Caco-2 (cell line): Measurements from ENCODE around the gene ANKRD40. TPM values are rescaled to one million over a fixed set of nuclear protein-coding genes. Genes with fewer than 3 reads are reported as not detected.
A peak's percentile ranks its signal among the peaks of the same experiment; 100 is the strongest.

Experiments used
- BruUV-seq: library from RNA; stranded (reverse); fragments of 400-500 nt; replicated peaks from 2 replicates; lab custom pipeline; 2021; lab: Mats Ljungman, UMichigan
- CTCF ChIA-PET: fragments of 300-600 bp; sonication (Branson Sonifier 250); formaldehyde crosslinking; loops from one replicate; lab custom pipeline; 2022; ENCODE audit warnings: antibody characterized with exemption; lab: Charles Lee
- POLR2A ChIA-PET: fragments of 300-600 bp; sonication (Branson Sonifier 250); formaldehyde crosslinking; loops from one replicate; lab custom pipeline; 2022; ENCODE audit warnings: antibody characterized with exemption; lab: Charles Lee
- DNase-seq, 2 experiments: peaks; one replicate each; pipeline versions ENCODE4 v3.0.0 to v3.0.0-alpha.2; 2020 to 2022
- H3K27me3 ChIP-seq: replicated peaks from 2 replicates; pipeline ENCODE4 v1.6.0; 2011; ENCODE audit warnings: low read length; ENCODE audit not compliant: control insufficient read depth, insufficient read depth
- H3K36me3 ChIP-seq: 2 replicates; pipeline ENCODE4 v1.5.1; 2011; ENCODE audit warnings: low read length; ENCODE audit not compliant: control insufficient read depth, insufficient read depth
- H3K4me1 ChIP-seq: fragments of 250-450 bp; sonication (Bioruptor Pico); 2 replicates; pipeline ENCODE4 v1.5.1; 2020; ENCODE audit warnings: mild to moderate bottlenecking
- H3K4me3 ChIP-seq: 2 replicates; pipeline ENCODE4 v1.5.1; 2011; ENCODE audit warnings: low read depth, mild to moderate bottlenecking, control low read depth, low read length
- H3K9me3 ChIP-seq: fragments of 250-450 bp; sonication (Bioruptor Pico); 2 replicates; pipeline ENCODE4 v1.5.1; 2020; ENCODE audit warnings: mild to moderate bottlenecking, moderate library complexity
- H3K27ac Mint-ChIP-seq: one replicate; pipeline ENCODE4 v1.8.0; 2022; ENCODE audit warnings: mixed read lengths; ENCODE audit not compliant: unreplicated experiment
- H3K27me3 Mint-ChIP-seq: one replicate; pipeline ENCODE4 v1.8.0; 2022; ENCODE audit warnings: mixed read lengths; ENCODE audit not compliant: insufficient read depth, unreplicated experiment
- H3K36me3 Mint-ChIP-seq: one replicate; pipeline ENCODE4 v1.8.0; 2022; ENCODE audit warnings: mild to moderate bottlenecking, mixed read lengths; ENCODE audit not compliant: insufficient read depth, unreplicated experiment
- H3K4me1 Mint-ChIP-seq: one replicate; pipeline ENCODE4 v1.8.0; 2022; ENCODE audit warnings: low read depth, mixed read lengths; ENCODE audit not compliant: unreplicated experiment
- H3K4me3 Mint-ChIP-seq: one replicate; pipeline ENCODE4 v1.8.0; 2022; ENCODE audit warnings: mild to moderate bottlenecking, moderate library complexity, mixed read lengths; ENCODE audit not compliant: unreplicated experiment
- H3K9me3 Mint-ChIP-seq: one replicate; pipeline ENCODE4 v1.8.0; 2022; ENCODE audit warnings: mixed read lengths; ENCODE audit not compliant: unreplicated experiment
- CTCF ChIP-seq, 2 experiments: fragments of 200-600 bp in 1 of 2; IDR thresholded peaks; 1 replicate in 1 of 2; 2 replicates in 1 of 2; pipeline versions ENCODE4 v1.5.1 to v1.8.0; 2011 to 2022; ENCODE audit warnings: antibody characterized with exemption in 1 of 2, control low read depth in 1 of 2, inconsistent platforms in 1 of 2, low read depth in 1 of 2, low read length in 1 of 2, mild to moderate bottlenecking in 1 of 2, moderate library complexity in 1 of 2; ENCODE audit not compliant: insufficient read depth in 1 of 2, severe bottlenecking in 1 of 2, unreplicated experiment in 1 of 2
- intact Hi-C: fragments of 100-400 bp; cut with micrococcal nuclease; formaldehyde crosslinking; loops from one replicate; pipeline ENCODE4 v1.10.0; 2022; ENCODE audit not compliant: unreplicated experiment
- total RNA-seq: library from RNA; stranded (reverse); gene quantifications from 2 replicates; pipeline ENCODE4 v1.2.3, GENCODE V29; 2022

Gene ANKRD40
- total RNA-seq, 1 experiment from 2014 or later = 113 TPM

- Mint-ChIP-seq H3K36me3 (peaks cover 41% of the 10 kb centered on the region), H3K4me3 (peak overlapping the region; percentile 77), H3K27me3 (no peaks in the 10 kb centered on the region), H3K27ac (peak overlapping the region; percentile 96), H3K4me1 (peaks cover 70% of the 10 kb centered on the region), H3K9me3 (no peaks in the 10 kb centered on the region)
- ChIA-PET POLR2A (interaction anchor here (0.6 to 1.2 kb wide), 3 partner anchors 127 to 183 kb away, joined by 3 to 5 read pairs (median 4); partner anchors contain the start of gene CACNA1G), CTCF (interaction anchor here (0.5 to 1.9 kb wide), 3 partner anchors 59 to 261 kb away, joined by 4 to 10 read pairs (median 8); no protein-coding TSS in a partner anchor)
- intact Hi-C loops = loop anchor here (2.0 kb wide), 1 partner anchor 19 kb away; the partner anchor contains the start of gene ANKRD40
- H3K4me3 ChIP-seq = peak overlapping the region; percentile 38
- TF ChIP-seq CTCF (IDR thresholded peaks at IDR 0.05; ENCODE audit: insufficient read depth in 1 of 2, low read depth in 1 of 2, low read length in 1 of 2, severe bottlenecking in 1 of 2, unreplicated experiment in 1 of 2) = no peak
- H3K27me3 ChIP-seq = no peaks in the 10 kb centered on the region
- DNase-seq = peak; percentile 95 to 98
- H3K36me3 ChIP-seq = peaks cover 1% of the 10 kb centered on the region; the same call in 1 of the 2 replicates
- H3K9me3 ChIP-seq = no peaks in the 10 kb centered on the region
- BruUV-seq = no TSS peak
- H3K4me1 ChIP-seq = peaks cover 96% of the 10 kb centered on the region
These were observed 20.3 kb downstream of the ANKRD40 start for GRCh38 chr17:50687200-50688066.

GRCh38 chr17:50686494-50687199 lies 21.1 kb downstream of the ANKRD40 start:
- peak; percentile 94 to 98 for DNase-seq
- Mint-ChIP-seq H3K27ac (peak overlapping the region; percentile 96), H3K4me3 (peak overlapping the region; percentile 77), H3K27me3 (no peaks in the 10 kb centered on the region), H3K36me3 (peaks cover 33% of the 10 kb centered on the region), H3K4me1 (peaks cover 70% of the 10 kb centered on the region), H3K9me3 (no peaks in the 10 kb centered on the region)
- intact Hi-C loops = loop anchor here (2.0 kb wide), 1 partner anchor 20 kb away; the partner anchor contains the start of gene ANKRD40
- POLR2A ChIA-PET = interaction anchor here (0.6 to 1.4 kb wide), 5 partner anchors 58 to 182 kb away, joined by 3 to 5 read pairs (median 4); partner anchors contain the start of gene CACNA1G
- CTCF ChIA-PET = interaction anchor here (0.6 to 1.9 kb wide), 4 partner anchors 58 to 724 kb away, joined by 3 to 10 read pairs (median 6); no protein-coding TSS in a partner anchor
- H3K36me3 ChIP-seq = peaks cover 1% of the 10 kb centered on the region; the same call in 1 of the 2 replicates
- no peak for TF ChIP-seq CTCF (IDR thresholded peaks at IDR 0.05; ENCODE audit: insufficient read depth in 1 of 2, low read depth in 1 of 2, low read length in 1 of 2, severe bottlenecking in 1 of 2, unreplicated experiment in 1 of 2)
- H3K4me1 ChIP-seq = peaks cover 91% of the 10 kb centered on the region
- H3K4me3 ChIP-seq = peak overlapping the region; percentile 38
- TSS peak; percentile 55 for BruUV-seq
- no peaks in the 10 kb centered on the region for H3K27me3 ChIP-seq
- H3K9me3 ChIP-seq = no peaks in the 10 kb centered on the region
